K562 (cell line): Measurements from ENCODE around the gene DAPK2. TPM values are rescaled to one million over a fixed set of nuclear protein-coding genes. Genes with fewer than 3 reads are reported as not detected.
A peak's percentile ranks its signal among the peaks of the same experiment; 100 is the strongest.

ENCODE experiments used
- CBFA2T2 ChIP-seq: fragments of 450-650 bp; conservative IDR thresholded peaks from 2 replicates; pipeline ENCODE4 v1.6.1; 2017; ENCODE audit warnings: mild to moderate bottlenecking
- FUS ChIP-seq: fragments of 200-400 bp; formaldehyde crosslinking; optimal IDR thresholded peaks from 2 replicates; pipeline ENCODE3; 2017; ENCODE audit warnings: low read depth, low read length
- MED1 ChIP-seq: sonication (generic); formaldehyde crosslinking; IDR thresholded peaks from 2 replicates; pipeline ENCODE4 v1.8.1; 2023; ENCODE audit warnings: missing genetic modification reagents, borderline replicate concordance
- NR2C1 ChIP-seq, 2 experiments: fragments of 450-650 bp; IDR thresholded peaks; 2 replicates each; pipeline ENCODE4 v1.6.1; 2017; ENCODE audit warnings: mild to moderate bottlenecking in 2 of 2, antibody characterized with exemption in 1 of 2, inconsistent platforms in 1 of 2, missing compliant biosample characterization in 1 of 2, missing genetic modification characterization in 1 of 2
- REST ChIP-seq, 2 experiments: fragments of 450-650 bp; formaldehyde crosslinking in 1 of 2; IDR thresholded peaks; 2 replicates each; pipeline versions ENCODE4 v1.4.0 to v1.6.1; 2014 to 2020; ENCODE audit warnings: mild to moderate bottlenecking in 2 of 2, borderline replicate concordance in 1 of 2, low read depth in 1 of 2
- ZBTB40 ChIP-seq, 2 experiments: fragments of 450-650 bp in 1 of 2; sonication (generic) in 1 of 2; formaldehyde crosslinking in 1 of 2; IDR thresholded peaks; 2 replicates each; pipeline versions ENCODE4 v1.7.1 to v1.9.0; 2016 to 2022; ENCODE audit warnings: inconsistent platforms in 1 of 2, mild to moderate bottlenecking in 1 of 2, missing genetic modification reagents in 1 of 2
- ZNF354B ChIP-seq: fragments of 250-450 bp; sonication (Bioruptor Pico); IDR thresholded peaks from 2 replicates; pipeline ENCODE4 v1.4.0; 2020
- ZNF445 ChIP-seq: fragments of 250-450 bp; sonication (Bioruptor Pico); IDR thresholded peaks from 2 replicates; pipeline ENCODE4 v1.4.0; 2020; ENCODE audit warnings: low read depth, mild to moderate bottlenecking, moderate library complexity
- polyA plus RNA-seq, 8 experiments: library from polyadenylated mRNA; depleted of rRNA in 4 of 8; stranded (reverse) in 5 of 8; unstranded in 3 of 8; fragments of >200 nt; fragmentation: Nextera tagmentation in 2 of 8; fragmentation: Illumina TruSeq in 1 of 8; extraction: Ambion mirVana in 2 of 8; extraction: Trizol in 1 of 8; gene quantifications; 2 replicates each; pipeline versions ENCODE4 v1.2.1 to v1.2.3, GENCODE V29; 2011 to 2014; ENCODE audit warnings: inconsistent platforms in 1 of 8, missing spikeins in 1 of 8
- total RNA-seq, 7 experiments: library from RNA; depleted of rRNA in 6 of 7; stranded (reverse); fragments of >200 nt in 6 of 7; fragmentation: Illumina TruSeq in 2 of 7; extraction: Trizol in 2 of 7; gene quantifications; 2 replicates each; pipeline versions ENCODE4 v1.2.1 to v1.2.3, GENCODE V29; 2011 to 2021; ENCODE audit warnings: low replicate concordance in 1 of 7

DAPK2 gene
- total and polyA plus RNA-seq, 9 of the 15 experiments (the other 6 are each of a cell fraction or from before 2014, with no cell fraction given), result 0.14 to 5.2 (median 2.2) TPM

GRCh38 chr15:64070965-64071851, 24.9 kb upstream of the DAPK2 start (continued):
- TF ChIP-seq ZBTB40 (IDR thresholded peaks at IDR 0.05), result 0 out of 2 replicates have a peak, but pooled peaks have one; percentile 44
- no peak for TF ChIP-seq ZBTB40 (CRISPR knock-in tag; IDR thresholded peaks at IDR 0.05)
- TF ChIP-seq NR2C1 (IDR thresholded peaks at IDR 0.05), result no peak
- TF ChIP-seq NR2C1 (tag; IDR thresholded peaks at IDR 0.05), result peak; percentile 35; the same call in 1 of the 2 replicates
- peak; percentile 30; the same call in 1 of the 2 replicates for TF ChIP-seq REST (IDR thresholded peaks at IDR 0.05; ENCODE audit: borderline replicate concordance)
- no peak for TF ChIP-seq REST (CRISPR knock-in tag; IDR thresholded peaks at IDR 0.05; ENCODE audit: low read depth)
- peak; percentile 33; the same call in 1 of the 2 replicates for TF ChIP-seq CBFA2T2
- TF ChIP-seq ZNF445, result no peak
- TF ChIP-seq MED1 (CRISPR knock-in tag), result no peak
- no peak for TF ChIP-seq ZNF354B
- no peak for TF ChIP-seq FUS
